Fibroblast of mammary gland (primary cell): Measurements from ENCODE around the gene ALOX5.

ENCODE experiments used
- DNase-seq: peaks from one replicate; pipeline ENCODE4 v3.0.0-alpha.2; 2010; ENCODE audit warnings: low read depth
- H3K4me3 ChIP-seq: 2 replicates; pipeline ENCODE4 v1.5.1; 2011; ENCODE audit warnings: low read depth, mild to moderate bottlenecking, low read length, moderate library complexity; ENCODE audit not compliant: control insufficient read depth
- TF ChIP-seq, protein P1 (sequence below): conservative IDR thresholded peaks from 2 replicates; pipeline ENCODE4 v1.5.1; 2011; ENCODE audit warnings: low read depth, low read length, inconsistent platforms; ENCODE audit not compliant: control insufficient read depth, insufficient read depth

ALOX5 gene

GRCh38 chr10:45447416-45447815 is 73.4 kb downstream of the ALOX5 start:
- no peak overlapping the region for H3K4me3 ChIP-seq
- TF ChIP-seq, protein P1, sequence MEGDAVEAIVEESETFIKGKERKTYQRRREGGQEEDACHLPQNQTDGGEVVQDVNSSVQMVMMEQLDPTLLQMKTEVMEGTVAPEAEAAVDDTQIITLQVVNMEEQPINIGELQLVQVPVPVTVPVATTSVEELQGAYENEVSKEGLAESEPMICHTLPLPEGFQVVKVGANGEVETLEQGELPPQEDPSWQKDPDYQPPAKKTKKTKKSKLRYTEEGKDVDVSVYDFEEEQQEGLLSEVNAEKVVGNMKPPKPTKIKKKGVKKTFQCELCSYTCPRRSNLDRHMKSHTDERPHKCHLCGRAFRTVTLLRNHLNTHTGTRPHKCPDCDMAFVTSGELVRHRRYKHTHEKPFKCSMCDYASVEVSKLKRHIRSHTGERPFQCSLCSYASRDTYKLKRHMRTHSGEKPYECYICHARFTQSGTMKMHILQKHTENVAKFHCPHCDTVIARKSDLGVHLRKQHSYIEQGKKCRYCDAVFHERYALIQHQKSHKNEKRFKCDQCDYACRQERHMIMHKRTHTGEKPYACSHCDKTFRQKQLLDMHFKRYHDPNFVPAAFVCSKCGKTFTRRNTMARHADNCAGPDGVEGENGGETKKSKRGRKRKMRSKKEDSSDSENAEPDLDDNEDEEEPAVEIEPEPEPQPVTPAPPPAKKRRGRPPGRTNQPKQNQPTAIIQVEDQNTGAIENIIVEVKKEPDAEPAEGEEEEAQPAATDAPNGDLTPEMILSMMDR, result no peak
- no peak for DNase-seq

GRCh38 chr10:45450866-45451265 is 76.8 kb downstream of the ALOX5 start:
- TF ChIP-seq, protein P1, result no peak
- H3K4me3 ChIP-seq, result no peak overlapping the region
- DNase-seq, result no peak

DNA sequence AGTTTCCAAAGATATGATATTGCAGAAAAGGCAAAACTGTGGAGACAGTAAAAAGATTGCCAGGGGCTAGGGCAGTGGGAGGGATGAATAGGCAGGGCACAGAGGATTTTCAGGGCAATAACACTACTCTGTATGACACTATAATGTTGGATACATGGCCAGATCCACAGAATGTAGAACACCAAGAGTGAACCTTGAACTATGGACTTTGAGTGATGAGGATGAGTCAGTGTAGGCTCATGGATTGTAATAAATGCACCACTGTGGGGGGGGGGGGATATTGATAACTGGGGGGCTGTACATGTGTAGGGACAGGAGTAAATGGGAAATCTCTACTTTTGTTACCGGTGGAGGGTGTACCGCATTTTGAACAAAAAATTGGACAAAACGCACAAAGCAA is 77.4 kb downstream of the ALOX5 start:
- no peak for DNase-seq
- H3K4me3 ChIP-seq, result no peak overlapping the region
- TF ChIP-seq, protein P1, result no peak

GRCh38 chr10:45452268-45452667 is 78.3 kb downstream of the ALOX5 start:
- TF ChIP-seq, protein P1, result no peak
- DNase-seq, result no peak
- H3K4me3 ChIP-seq, result no peak overlapping the region

DNA sequence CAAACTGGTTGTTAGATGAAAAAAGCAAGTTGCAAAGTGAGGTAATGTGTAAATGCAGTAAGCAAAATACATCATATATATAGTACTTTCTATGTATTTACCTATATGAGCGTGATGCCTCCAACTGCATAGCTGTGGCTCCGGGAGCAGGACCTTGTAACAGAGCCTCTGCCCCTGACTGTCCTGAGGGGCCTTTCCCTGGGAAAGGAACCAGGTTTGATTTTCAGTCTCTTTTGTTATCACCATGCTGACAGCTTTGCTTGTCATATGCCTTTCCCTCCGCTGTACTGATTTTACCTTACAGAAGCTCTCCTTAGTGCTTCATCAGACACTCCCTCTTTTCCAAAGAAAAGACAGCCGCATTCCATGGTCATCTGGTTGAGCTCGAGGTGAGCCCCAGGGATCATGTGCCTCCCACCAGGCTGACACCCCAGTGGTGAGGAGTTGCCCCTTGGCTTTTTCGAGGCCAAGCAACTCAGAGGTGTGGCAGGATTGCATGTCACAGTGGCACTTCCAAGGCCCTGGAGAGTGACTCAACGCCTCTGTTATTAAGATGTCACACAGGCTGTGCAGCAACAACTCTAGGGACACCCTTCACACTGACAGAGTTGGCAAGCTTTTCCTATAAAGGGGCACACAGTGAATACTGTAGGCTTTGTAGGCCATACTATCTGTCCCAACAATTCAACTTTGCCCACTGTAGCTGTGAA is 78.9 kb downstream of the ALOX5 start:
- no peak overlapping the region for H3K4me3 ChIP-seq
- DNase-seq, result no peak
- TF ChIP-seq, protein P1, result no peak

GRCh38 chr10:45453639-45454255 is 79.7 kb downstream of the ALOX5 start:
- no peak overlapping the region for H3K4me3 ChIP-seq
- no peak for DNase-seq
- TF ChIP-seq, protein P1, result no peak
